NCI-H82 (cell line): ENCODE results near the gene ACR.

Experiments used
- DNase-seq: peaks from one replicate; lab custom pipeline; 2025; lab: John Stamatoyannopoulos, UW

Gene ACR

DNA sequence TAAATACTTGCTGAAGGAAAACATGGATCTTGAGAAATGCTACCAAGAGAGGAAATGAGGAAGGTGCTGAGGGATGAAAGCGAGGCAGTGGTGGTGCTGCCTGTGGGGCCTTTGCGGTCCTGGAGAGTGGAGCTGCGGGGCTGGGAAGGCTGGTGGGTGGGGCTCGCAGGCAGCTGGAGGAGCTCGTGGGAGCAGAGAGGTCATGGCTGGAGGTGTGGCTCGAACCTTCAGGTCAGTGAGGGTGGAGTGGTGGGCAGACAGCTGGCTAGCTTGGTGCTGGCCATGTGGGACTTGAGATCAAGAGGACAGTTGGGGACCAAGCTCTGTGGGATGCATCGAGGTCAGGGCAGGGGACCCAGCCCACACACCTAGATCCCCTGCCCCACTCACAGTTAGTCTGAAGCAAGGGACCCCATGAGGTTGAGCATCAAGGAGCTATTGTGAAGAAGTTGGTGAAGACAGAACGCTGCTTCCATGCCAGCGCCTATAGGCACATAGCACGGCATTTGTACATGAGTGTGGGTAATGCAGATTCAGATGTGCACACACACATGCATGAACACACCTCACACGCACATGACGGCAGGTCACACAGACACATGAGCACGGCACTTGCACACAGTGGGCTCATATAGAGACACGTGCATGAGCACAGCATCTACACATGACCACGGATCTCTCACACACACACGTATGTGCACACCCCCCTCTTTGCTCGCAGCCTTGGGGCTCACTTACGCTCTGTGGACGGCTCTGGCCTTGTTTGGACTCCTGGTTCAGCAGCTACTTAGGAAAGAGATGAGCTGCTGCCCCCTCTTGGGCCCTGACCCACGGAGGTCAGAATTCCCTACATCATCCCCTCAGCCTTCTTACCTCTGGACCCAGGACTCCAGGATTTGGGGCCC, 34.9 kb upstream of the ACR start:
- no peak for DNase-seq

DNA sequence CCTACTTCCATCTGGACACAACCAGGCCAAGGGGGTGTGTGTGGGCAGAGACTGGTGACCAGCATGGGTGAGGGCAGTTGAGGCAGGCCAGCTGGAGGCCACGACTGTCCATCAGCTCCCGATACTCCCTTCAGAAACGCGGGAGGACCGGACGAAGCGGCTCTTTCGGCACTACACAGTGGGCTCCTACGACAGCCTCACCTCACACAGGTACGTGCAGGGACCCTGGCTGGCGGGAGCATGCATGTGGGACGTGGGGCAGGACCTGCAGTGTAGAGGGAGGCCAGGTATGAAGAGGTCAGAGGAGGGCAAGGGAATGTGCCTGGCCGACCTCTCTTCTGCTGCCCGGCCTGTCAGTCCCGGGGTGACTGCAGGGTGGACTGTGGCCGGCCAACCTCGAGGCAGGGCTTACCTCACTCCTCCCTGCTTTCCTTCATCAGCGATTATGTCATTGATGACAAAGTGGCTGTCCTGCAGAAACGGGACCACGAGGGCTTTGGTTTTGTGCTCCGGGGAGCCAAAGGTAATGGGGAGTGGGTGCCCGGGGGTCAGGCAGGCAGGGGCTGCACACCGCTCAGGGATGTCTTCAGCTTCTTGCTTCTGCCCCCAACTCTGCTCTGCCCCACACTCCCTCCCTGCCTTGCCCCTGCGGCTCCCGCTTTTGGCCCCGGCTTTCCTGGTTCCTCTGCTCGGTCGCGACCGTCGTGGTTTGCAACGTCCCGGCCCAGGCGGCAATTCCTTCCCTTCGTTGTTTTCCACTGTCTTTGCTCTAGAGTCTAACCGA, 34.1 kb upstream of the ACR start:
- no peak for DNase-seq

DNA sequence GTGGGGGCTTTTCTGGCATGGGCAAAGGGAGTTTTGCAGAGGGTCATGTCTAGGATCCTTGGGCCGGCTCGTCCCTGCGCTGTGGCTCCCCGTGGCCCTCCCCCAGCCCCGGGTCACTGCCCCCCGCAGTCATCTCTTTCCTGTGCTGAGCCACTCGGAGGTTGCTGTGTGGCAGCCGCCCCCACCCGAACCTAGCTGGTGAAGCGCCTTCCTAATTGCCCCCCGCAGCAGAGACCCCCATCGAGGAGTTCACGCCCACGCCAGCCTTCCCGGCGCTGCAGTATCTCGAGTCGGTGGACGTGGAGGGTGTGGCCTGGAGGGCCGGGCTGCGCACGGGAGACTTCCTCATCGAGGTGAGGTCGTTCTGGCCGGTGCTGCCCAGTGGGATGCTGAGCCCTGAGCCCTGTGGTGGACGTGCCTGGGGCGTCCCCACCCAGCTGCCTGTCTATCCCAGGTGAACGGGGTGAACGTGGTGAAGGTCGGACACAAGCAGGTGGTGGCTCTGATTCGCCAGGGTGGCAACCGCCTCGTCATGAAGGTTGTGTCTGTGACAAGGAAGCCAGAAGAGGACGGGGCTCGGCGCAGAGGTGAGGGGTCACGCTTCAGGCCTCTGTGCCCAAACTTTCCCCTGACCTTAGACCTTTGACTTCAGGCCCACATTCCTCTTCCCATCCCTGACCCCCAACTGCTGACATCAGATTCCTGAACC, 33.3 kb upstream of the ACR start:
- no peak for DNase-seq

GRCh38 chr22:50705219-50705691, 32.7 kb upstream of the ACR start:
- DNase-seq: peak; percentile 79

- no peak for DNase-seq
Measured at GRCh38 chr22:50705851-50706351, 32.1 kb upstream of the ACR start.

GRCh38 chr22:50706481-50707125, 31.4 kb upstream of the ACR start:
- DNase-seq: no peak

DNA sequence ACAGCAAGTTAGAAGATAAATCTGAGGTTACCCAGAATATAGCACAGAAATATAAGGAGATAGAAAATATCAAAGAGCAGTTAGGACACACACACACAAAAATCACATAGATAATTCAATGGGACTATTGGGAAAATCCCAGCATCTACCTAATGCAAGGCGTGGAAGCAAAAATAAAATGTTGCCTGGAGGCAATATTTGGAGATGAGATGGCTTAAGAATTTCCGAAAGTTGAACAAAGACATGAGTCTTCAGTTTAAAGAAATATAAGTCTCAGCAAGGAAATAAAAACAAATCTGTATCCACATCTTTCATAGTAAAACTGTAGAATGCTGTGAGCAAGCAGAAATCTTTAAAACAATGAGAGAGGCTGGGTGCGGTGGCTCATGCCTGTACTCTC, 29.5 kb upstream of the ACR start:
- no peak for DNase-seq

- no peak for DNase-seq
Measured at GRCh38 chr22:50708996-50709395, 29.0 kb upstream of the ACR start.

GRCh38 chr22:50710221-50710620, 27.8 kb upstream of the ACR start:
- no peak for DNase-seq

GRCh38 chr22:50710886-50711285, 27.1 kb upstream of the ACR start:
- DNase-seq: no peak

DNA sequence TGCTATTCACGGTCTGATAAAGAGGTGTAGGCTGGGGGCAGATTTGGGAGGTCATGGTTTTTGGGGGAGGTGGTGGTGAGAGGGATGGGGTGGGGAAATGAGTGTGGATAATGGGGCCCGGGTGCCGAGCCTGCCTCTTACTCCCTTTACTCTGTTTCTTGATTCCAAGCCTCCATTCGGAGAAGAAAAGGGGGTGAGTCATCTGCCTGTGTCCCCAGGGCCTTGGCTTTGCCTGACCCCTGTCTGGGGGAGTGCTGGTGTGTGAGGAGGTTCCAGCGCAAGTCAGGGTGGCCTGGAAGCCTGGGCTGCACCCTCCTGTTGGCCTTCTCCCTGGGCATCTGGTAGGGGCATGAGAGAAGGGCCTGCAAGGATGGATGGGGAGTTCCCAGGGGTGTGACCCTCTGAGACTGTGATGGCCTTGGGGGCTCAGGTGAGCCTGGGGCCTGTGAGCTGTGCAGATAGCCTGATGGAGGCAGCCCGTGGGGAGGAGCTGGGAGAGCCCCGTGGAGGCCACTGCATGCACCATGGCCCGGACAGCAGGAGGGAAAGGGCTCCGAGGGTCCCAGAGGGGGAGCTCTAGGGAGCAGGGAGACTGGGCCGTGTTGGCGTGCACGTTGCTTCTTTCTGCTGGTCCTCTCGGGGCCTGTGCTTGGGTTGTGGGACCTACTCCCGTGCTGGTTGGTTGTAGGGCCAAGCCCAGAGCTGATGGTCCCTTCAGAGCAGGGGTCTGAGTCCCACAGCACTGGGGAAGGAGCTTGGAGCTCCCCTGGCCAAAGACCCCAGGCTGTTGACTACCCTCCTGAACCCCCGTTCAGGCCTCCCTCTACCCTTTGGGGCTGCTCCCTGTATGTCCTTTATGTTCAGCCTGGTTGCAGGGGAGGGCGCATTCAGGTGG, 26.3 kb upstream of the ACR start:
- no peak for DNase-seq

DNA sequence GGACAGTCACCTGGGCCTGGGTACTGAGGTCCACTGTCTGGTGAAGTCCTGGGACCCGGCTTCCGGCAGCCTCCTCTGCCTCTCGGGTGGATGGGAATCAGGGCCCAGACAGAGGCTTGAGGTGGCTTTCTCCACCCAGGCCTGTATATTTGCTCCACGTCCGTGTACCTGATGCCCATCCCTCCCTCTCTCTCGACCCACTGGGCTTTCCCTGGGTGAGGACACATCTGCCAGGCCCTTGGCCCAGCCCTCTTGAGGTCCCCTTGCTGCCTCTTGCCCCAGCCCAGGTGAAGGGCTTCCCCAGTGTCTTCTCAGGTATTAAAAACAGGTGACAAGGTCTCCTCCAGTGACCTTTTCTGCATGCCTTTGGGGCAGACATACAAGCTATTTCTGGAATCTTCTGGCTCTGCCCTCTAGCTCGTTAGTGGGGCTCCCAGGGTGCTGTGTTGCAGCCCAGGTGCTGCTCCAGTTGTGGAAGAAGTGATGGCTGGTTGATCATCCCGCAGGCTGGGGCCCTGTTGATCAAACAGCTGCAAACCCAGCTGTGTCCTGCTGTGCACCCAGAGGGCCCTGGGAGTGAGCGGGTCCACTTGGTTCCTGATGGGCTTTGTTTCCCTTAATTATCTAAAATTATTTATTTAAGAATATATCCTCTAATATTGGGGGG, 25.5 kb upstream of the ACR start:
- DNase-seq: no peak

- no peak for DNase-seq
Measured at GRCh38 chr22:50713008-50713385, 25.0 kb upstream of the ACR start.

- DNase-seq: no peak
Measured at GRCh38 chr22:50713571-50714056, 24.4 kb upstream of the ACR start.

DNA sequence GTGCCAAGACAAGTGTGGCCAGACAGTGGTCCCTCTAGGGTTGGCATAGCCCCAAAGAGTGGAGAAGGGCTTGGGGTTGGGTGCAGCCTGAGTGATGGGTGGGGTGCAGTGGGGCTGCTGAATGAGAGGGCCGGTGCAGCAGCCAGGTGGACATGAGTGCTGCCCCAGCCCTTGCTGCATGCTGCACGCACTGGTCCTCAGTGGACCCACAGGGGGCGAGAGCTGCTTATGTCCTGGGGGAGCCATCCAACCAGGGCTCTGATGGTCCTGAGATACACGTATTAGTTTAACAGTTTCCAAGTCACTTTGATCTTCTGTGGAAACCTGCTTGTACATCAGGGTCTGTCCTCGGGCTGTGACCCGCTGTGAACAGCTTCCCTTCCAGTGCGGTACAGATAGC, 23.9 kb upstream of the ACR start:
- no peak for DNase-seq

DNA sequence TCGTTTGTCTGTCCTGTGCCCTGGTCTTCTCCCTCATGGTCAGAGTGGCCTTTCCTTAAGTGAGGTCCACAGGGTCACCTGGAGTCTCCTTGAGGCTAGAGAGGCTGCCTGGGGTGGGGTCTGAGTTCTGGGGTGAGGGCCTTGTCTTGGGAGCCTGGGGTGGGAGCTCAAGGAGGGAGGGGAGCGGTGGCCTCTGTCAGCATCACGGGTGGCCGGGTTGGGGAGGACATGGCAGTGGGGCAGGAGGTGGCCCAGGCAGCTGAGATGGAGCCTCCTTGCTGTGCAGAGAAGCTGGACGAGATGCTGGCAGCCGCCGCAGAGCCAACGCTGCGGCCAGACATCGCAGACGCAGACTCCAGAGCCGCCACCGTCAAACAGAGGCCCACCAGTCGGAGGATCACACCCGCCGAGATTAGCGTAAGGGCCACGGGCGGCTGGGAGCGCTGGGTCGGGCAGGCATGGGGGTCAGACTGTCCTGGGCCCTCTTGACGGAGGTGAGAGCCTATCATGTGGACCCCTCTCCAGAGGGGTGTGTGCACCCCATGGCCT, 23.3 kb upstream of the ACR start:
- no peak for DNase-seq

- DNase-seq: no peak
Measured at GRCh38 chr22:50715250-50715649, 22.8 kb upstream of the ACR start.

- DNase-seq: no peak
Measured at GRCh38 chr22:50715776-50716175, 22.2 kb upstream of the ACR start.

DNA sequence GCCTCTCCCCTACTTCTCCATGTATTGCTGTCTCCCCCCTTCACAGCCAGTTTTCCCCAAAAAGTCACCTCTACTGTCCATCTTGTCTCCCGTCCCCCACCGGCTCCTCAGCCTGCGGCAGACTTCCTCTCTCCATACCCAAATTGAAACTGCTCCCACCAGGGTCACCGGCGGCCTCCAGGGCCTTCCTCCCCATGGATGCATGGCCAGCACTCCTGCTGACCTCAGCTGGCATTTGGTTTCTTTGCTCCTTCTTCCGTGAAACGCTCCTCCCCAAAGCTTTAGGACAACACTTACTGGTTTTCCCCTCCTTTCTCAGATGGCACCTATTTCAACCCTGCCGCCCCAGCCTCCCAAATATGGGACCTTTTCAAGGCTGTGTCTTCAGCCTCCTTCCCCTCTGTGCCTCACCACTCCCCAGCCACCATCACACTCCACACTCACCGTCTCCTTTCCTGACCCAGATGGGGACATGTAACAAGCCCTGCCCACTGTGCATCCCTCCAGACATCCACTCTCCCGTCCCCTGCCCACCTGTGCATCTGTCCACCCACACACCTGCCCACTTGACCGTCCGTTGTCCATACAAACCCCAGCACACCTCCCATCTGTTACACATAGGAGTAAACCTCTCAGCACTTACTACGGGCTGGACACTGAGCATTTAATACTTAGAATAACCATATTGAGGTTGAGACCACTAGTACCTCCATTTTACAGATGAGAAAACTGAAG, 21.5 kb upstream of the ACR start:
- no peak for DNase-seq
